Astrocyte (in vitro differentiated cells and primary cell): Measurements from ENCODE around the gene SYT3. TPM values are rescaled to one million over a fixed set of nuclear protein-coding genes. Genes with fewer than 3 reads are reported as not detected.

ENCODE experiments used
- DNase-seq: peaks from one replicate; pipeline ENCODE4 v3.0.0-alpha.2; 2010; ENCODE audit warnings: low read depth
- FAIRE-seq: peaks from 2 replicates; lab custom pipeline; 2011; peaks lifted over from hg19 to GRCh38; lab: Jason Lieb, UNC
- H2AFZ ChIP-seq: 2 replicates; pipeline ENCODE4 v1.6.0; 2012; ENCODE audit warnings: low read depth, low read length, inconsistent platforms
- H3K27ac ChIP-seq: 2 replicates; pipeline ENCODE4 v1.5.1; 2011; ENCODE audit warnings: low read depth, low read length, inconsistent platforms
- H3K27me3 ChIP-seq: 2 replicates; pipeline ENCODE4 v1.6.0; 2011; ENCODE audit warnings: low read length, inconsistent platforms; ENCODE audit not compliant: insufficient read depth
- H3K36me3 ChIP-seq: 2 replicates; pipeline ENCODE4 v1.5.1; 2011; ENCODE audit warnings: low read length, inconsistent platforms; ENCODE audit not compliant: insufficient read depth
- H3K4me1 ChIP-seq: 2 replicates; pipeline ENCODE4 v1.5.1; 2011; ENCODE audit warnings: low read length, inconsistent platforms; ENCODE audit not compliant: insufficient read depth
- H3K4me2 ChIP-seq: 2 replicates; pipeline ENCODE4 v1.6.0; 2012; ENCODE audit warnings: low read length, inconsistent platforms
- H3K4me3 ChIP-seq: 2 replicates; pipeline ENCODE4 v1.5.1; 2011; ENCODE audit warnings: low read depth, mild to moderate bottlenecking, low read length, inconsistent platforms; ENCODE audit not compliant: insufficient read depth
- H3K79me2 ChIP-seq: 2 replicates; pipeline ENCODE4 v1.6.0; 2012; ENCODE audit warnings: mild to moderate bottlenecking, low read length, inconsistent platforms; ENCODE audit not compliant: insufficient read depth
- H3K9ac ChIP-seq: 2 replicates; pipeline ENCODE4 v1.6.0; 2012; ENCODE audit warnings: mild to moderate bottlenecking, low read length, inconsistent platforms
- H3K9me3 ChIP-seq: 2 replicates; pipeline ENCODE4 v1.5.1; 2012; ENCODE audit warnings: low read depth, mild to moderate bottlenecking, low read length, inconsistent platforms; ENCODE audit not compliant: insufficient read depth
- H4K20me1 ChIP-seq: 2 replicates; pipeline ENCODE4 v1.6.0; 2012; ENCODE audit warnings: low read length, inconsistent platforms; ENCODE audit not compliant: insufficient read depth
- H3K27ac Mint-ChIP-seq: one replicate; pipeline ENCODE4 v1.8.0; 2021; ENCODE audit warnings: mild to moderate bottlenecking, mixed read lengths; ENCODE audit not compliant: unreplicated experiment
- H3K27me3 Mint-ChIP-seq: one replicate; pipeline ENCODE4 v1.8.0; 2021; ENCODE audit warnings: low read depth, mixed read lengths; ENCODE audit not compliant: unreplicated experiment
- H3K36me3 Mint-ChIP-seq: one replicate; pipeline ENCODE4 v1.8.0; 2021; ENCODE audit warnings: low read depth, mixed read lengths; ENCODE audit not compliant: unreplicated experiment
- H3K4me1 Mint-ChIP-seq: one replicate; pipeline ENCODE4 v1.8.0; 2021; ENCODE audit warnings: low read depth, mixed read lengths; ENCODE audit not compliant: unreplicated experiment
- H3K4me3 Mint-ChIP-seq: one replicate; pipeline ENCODE4 v1.8.0; 2021; ENCODE audit warnings: mild to moderate bottlenecking, moderate library complexity, mixed read lengths; ENCODE audit not compliant: unreplicated experiment
- H3K9me3 Mint-ChIP-seq: one replicate; pipeline ENCODE4 v1.8.0; 2021; ENCODE audit warnings: mild to moderate bottlenecking, mixed read lengths; ENCODE audit not compliant: unreplicated experiment
- CTCF ChIP-seq: IDR thresholded peaks from 2 replicates; pipeline ENCODE4 v1.5.1; 2011; ENCODE audit warnings: low read depth, mild to moderate bottlenecking, inconsistent platforms, low read length, moderate library complexity; ENCODE audit not compliant: insufficient read depth
- EZH2 ChIP-seq: IDR thresholded peaks from 2 replicates; pipeline ENCODE4 v1.6.1; 2012; ENCODE audit warnings: mild to moderate bottlenecking, low read length, inconsistent platforms; ENCODE audit not compliant: insufficient read depth
- total RNA-seq: library from RNA; stranded (reverse); gene quantifications from 2 replicates; pipeline ENCODE4 v1.2.1, GENCODE V29; 2021

The SYT3 gene
- total RNA-seq, 1 donor from 2014 or later = not detected

DNA sequence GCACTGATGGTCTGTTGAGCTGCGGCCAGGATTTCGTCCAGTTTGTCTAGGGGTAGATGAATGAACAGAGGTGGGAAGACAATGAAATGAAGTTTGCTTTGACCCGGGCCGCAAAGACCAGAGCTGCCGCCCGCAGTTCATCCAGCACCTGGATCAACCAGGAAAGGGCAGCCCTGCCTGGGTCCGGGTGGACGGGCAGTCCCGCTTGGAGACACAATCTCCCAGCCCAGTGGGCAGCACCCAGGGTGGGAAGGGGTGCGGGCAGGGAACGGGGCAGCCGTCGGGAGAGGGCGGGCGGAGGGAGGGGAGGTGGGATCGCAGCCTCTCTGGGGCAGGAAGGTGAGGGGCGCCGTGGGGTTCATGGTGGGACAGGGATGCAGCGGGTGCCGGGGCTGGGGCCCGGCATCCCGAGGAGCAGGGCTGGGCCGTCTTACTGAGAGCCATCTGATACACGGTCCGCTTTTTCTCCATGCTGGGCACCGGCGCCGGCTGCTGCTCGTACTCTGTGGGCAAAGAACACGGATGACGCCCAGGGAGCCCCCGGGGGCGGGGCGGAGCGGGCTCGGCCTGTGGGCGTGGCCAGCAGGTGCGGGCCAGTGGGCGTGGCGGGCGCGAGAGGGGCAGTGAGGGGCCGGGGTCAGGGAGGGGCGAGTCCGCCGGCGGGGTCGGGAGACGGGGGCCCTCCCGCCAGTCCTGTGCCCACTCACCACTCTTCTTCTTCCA is 46.8 kb upstream of the SYT3 start:
- H3K4me1 Mint-ChIP-seq = no peaks in the 10 kb centered on the region
- Histone ChIP-seq H3K4me3 (no peak overlapping the region), H3K36me3 (no peaks in the 10 kb centered on the region), H3K4me2 (no peak overlapping the region), H4K20me1 (no peaks in the 10 kb centered on the region), H3K9me3 (no peaks in the 10 kb centered on the region), H3K27me3 (no peaks in the 10 kb centered on the region), H2AFZ (no peak overlapping the region), H3K4me1 (no peaks in the 10 kb centered on the region), H3K27ac (no peak overlapping the region), H3K79me2 (no peaks in the 10 kb centered on the region), H3K9ac (no peak overlapping the region)
- no peak overlapping the region for H3K4me3 Mint-ChIP-seq
- no peaks in the 10 kb centered on the region for H3K36me3 Mint-ChIP-seq
- peaks cover 27% of the 10 kb centered on the region for H3K9me3 Mint-ChIP-seq
- DNase-seq (no peak), FAIRE-seq (no peak)
- TF ChIP-seq EZH2 (no peak), CTCF (no peak)
- H3K27ac Mint-ChIP-seq = no peak overlapping the region
- no peaks in the 10 kb centered on the region for H3K27me3 Mint-ChIP-seq

- H3K4me1 Mint-ChIP-seq = no peaks in the 10 kb centered on the region
- Histone ChIP-seq H4K20me1 (no peaks in the 10 kb centered on the region), H3K9ac (no peak overlapping the region), H3K27ac (no peak overlapping the region), H2AFZ (no peak overlapping the region), H3K9me3 (no peaks in the 10 kb centered on the region), H3K79me2 (no peaks in the 10 kb centered on the region), H3K4me1 (no peaks in the 10 kb centered on the region), H3K36me3 (no peaks in the 10 kb centered on the region), H3K27me3 (no peaks in the 10 kb centered on the region), H3K4me3 (no peak overlapping the region), H3K4me2 (no peak overlapping the region)
- TF ChIP-seq EZH2 = no peak
- TF ChIP-seq CTCF = no peak
- no peak overlapping the region for H3K27ac Mint-ChIP-seq
- H3K4me3 Mint-ChIP-seq = no peak overlapping the region
- peak; percentile 26 for DNase-seq
- H3K36me3 Mint-ChIP-seq = no peaks in the 10 kb centered on the region
- H3K27me3 Mint-ChIP-seq = no peaks in the 10 kb centered on the region
- peaks cover 26% of the 10 kb centered on the region for H3K9me3 Mint-ChIP-seq
- no peak for FAIRE-seq
Observed at GRCh38 chr19:50679177-50680125, 39.8 kb upstream of the SYT3 start.

DNA sequence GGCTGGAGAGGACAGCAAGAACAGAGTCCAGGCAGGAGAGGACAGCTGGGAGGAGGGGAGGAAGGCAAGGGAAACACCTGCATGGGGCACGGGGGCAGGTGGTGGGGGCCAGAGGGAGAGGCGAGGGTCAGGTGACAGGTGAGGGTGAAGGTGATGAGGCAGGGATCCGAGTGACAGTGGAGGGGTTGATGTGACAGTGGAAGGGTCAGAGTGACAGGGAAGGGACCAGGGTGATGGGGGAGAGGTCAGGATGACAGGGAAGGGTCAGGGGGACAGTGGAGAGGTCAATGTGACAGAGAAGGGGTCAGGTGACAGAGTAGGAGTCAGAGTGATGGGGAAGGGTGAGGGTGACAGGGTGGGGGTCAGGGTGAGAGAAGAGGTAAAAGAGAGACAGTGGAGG is 38.6 kb upstream of the SYT3 start:
- FAIRE-seq (no peak), DNase-seq (no peak)
- Histone ChIP-seq H3K4me3 (no peak overlapping the region), H3K36me3 (no peaks in the 10 kb centered on the region), H3K27me3 (no peaks in the 10 kb centered on the region), H4K20me1 (no peaks in the 10 kb centered on the region), H3K9ac (no peak overlapping the region), H3K4me1 (no peaks in the 10 kb centered on the region), H3K9me3 (no peaks in the 10 kb centered on the region), H3K79me2 (no peaks in the 10 kb centered on the region), H2AFZ (no peak overlapping the region), H3K4me2 (no peak overlapping the region), H3K27ac (no peak overlapping the region)
- H3K27me3 Mint-ChIP-seq = no peaks in the 10 kb centered on the region
- TF ChIP-seq EZH2 = no peak
- no peak for TF ChIP-seq CTCF
- H3K9me3 Mint-ChIP-seq = peaks cover 20% of the 10 kb centered on the region
- H3K4me1 Mint-ChIP-seq = no peaks in the 10 kb centered on the region
- H3K4me3 Mint-ChIP-seq = no peak overlapping the region
- H3K36me3 Mint-ChIP-seq = no peaks in the 10 kb centered on the region
- no peak overlapping the region for H3K27ac Mint-ChIP-seq
